ENCODE results near the gene IQSEC1. TPM values are rescaled to one million over a fixed set of nuclear protein-coding genes. Genes with fewer than 3 reads are reported as not detected.

Gene IQSEC1
- total and polyA plus RNA-seq, 2 of the 8 experiments (the other 6 are each of a cell fraction or from before 2014, with no cell fraction given): 6.8 to 28.8 TPM

DNA sequence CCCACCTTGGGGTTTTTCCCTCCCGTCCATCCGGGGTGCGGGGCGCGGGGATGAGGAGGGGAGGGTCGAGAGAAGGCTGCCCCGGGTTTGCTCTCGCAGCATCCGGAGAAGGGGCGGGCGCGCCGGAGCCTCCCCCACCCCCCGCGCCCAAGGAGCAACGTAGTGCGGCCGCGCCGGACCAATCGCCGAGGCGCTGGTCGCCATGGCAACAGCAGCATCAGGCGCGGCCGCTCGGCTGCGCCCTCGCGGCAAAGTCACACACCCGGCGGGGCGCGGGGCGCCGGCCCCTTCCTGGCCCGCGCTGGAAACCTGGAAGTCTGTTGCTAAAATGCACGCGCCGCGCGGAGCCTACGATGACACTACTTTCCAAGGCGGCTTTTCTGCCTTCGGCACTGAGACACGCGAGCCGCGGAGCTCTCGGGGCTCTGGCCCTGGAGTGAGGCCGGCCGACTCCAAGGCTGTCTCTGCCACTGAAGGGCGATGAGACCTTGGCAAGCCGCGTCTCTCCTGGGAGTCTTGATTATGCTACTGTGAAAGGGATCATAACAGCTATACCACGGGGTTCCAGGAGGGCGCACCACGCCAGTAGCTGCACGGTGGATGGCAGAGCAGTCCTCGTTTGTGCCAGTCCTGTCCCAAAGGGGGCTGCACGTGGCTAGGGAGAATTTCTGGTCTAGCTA, at the start of gene IQSEC1 (continued):
- TF ChIP-seq RBBP5 (IDR thresholded peaks at IDR 0.05; ENCODE audit: borderline replicate concordance, low read depth, low read length): no peak
- no peak for TF ChIP-seq CBX8 (IDR thresholded peaks at IDR 0.05; ENCODE audit: borderline replicate concordance, low read depth, low read length)
- TF ChIP-seq, protein P1, sequence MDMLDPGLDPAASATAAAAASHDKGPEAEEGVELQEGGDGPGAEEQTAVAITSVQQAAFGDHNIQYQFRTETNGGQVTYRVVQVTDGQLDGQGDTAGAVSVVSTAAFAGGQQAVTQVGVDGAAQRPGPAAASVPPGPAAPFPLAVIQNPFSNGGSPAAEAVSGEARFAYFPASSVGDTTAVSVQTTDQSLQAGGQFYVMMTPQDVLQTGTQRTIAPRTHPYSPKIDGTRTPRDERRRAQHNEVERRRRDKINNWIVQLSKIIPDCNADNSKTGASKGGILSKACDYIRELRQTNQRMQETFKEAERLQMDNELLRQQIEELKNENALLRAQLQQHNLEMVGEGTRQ (IDR thresholded peaks at IDR 0.05; ENCODE audit: low read length): no peak
- TF ChIP-seq, protein P2, sequence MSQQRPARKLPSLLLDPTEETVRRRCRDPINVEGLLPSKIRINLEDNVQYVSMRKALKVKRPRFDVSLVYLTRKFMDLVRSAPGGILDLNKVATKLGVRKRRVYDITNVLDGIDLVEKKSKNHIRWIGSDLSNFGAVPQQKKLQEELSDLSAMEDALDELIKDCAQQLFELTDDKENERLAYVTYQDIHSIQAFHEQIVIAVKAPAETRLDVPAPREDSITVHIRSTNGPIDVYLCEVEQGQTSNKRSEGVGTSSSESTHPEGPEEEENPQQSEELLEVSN (IDR thresholded peaks at IDR 0.05): no peak
- no peak for TF ChIP-seq JUND (IDR thresholded peaks at IDR 0.05; ENCODE audit: low read length)
- peak; percentile 73 for TF ChIP-seq RFX5 (IDR thresholded peaks at IDR 0.05; ENCODE audit: borderline replicate concordance, low read depth, low read length)
- TF ChIP-seq MAX (IDR thresholded peaks at IDR 0.05): peak; percentile 5; the same call in 1 of the 2 replicates
- TF ChIP-seq SP2 (IDR thresholded peaks at IDR 0.05; ENCODE audit: low read length): no peak
- TF ChIP-seq EP300 (IDR thresholded peaks at IDR 0.05; ENCODE audit: borderline replicate concordance in 1 of 2, low read depth in 2 of 2, low read length in 2 of 2): no peak
- TF ChIP-seq ZNF274 (IDR thresholded peaks at IDR 0.05; ENCODE audit: borderline replicate concordance, extremely low read depth, low read length): no peak
- TF ChIP-seq RNF2 (IDR thresholded peaks at IDR 0.05; ENCODE audit: borderline replicate concordance, low read depth, low read length, missing control alignments, poor library complexity, severe bottlenecking): no peak
- no peak for TF ChIP-seq NANOG (IDR thresholded peaks at IDR 0.05; ENCODE audit: insufficient read depth, low read depth, low read length, poor library complexity, severe bottlenecking)
- no peak for TF ChIP-seq TCF12 (IDR thresholded peaks at IDR 0.05; ENCODE audit: low read depth, low read length)
- TF ChIP-seq GABPA (IDR thresholded peaks at IDR 0.05; ENCODE audit: borderline replicate concordance, insufficient read depth, low read length): no peak
- peak; percentile 57 to 59; a peak in 1 of 4 replicates for TF ChIP-seq SIN3A (conservative IDR thresholded peaks at IDR 0.05 in 1 of 2, IDR thresholded peaks at IDR 0.05 in 1 of 2; ENCODE audit: low read depth in 1 of 2, low read length in 2 of 2)
- TF ChIP-seq SUZ12 (IDR thresholded peaks at IDR 0.05; ENCODE audit: low read length): peak; percentile 50
- no peak for TF ChIP-seq TAF7 (optimal IDR thresholded peaks at IDR 0.05; ENCODE audit: borderline replicate concordance, low read depth, low read length)
- TF ChIP-seq NRF1 (IDR thresholded peaks at IDR 0.05; ENCODE audit: low read depth, low read length): no peak
